Astrocyte of the cerebellum (primary cell): Measurements from ENCODE around the gene DDI1.

Experiments used
- DNase-seq: peaks from one replicate; pipeline ENCODE4 v3.0.0-alpha.2; 2011; ENCODE audit warnings: low read depth
- H3K4me3 ChIP-seq: 2 replicates; pipeline ENCODE4 v1.5.1; 2011; ENCODE audit warnings: mild to moderate bottlenecking, low read depth, low read length, moderate library complexity
- CTCF ChIP-seq: IDR thresholded peaks from 2 replicates; pipeline ENCODE4 v1.5.1; 2012; ENCODE audit warnings: low read length, low read depth, moderate library complexity, mild to moderate bottlenecking; ENCODE audit errors: missing control alignments
- in situ Hi-C: cut with HindIII; loops from 2 replicates; pipeline ENCODE4 v1.10.0; 2017; ENCODE audit warnings: low sequenced_read_pairs

DDI1 gene

GRCh38 chr11:103995896-103996295, 40.5 kb upstream of the DDI1 start:
- H3K4me3 ChIP-seq, result no peak overlapping the region
- DNase-seq, result no peak
- TF ChIP-seq CTCF, result no peak
- in situ Hi-C loops, result no loop called here

DNA sequence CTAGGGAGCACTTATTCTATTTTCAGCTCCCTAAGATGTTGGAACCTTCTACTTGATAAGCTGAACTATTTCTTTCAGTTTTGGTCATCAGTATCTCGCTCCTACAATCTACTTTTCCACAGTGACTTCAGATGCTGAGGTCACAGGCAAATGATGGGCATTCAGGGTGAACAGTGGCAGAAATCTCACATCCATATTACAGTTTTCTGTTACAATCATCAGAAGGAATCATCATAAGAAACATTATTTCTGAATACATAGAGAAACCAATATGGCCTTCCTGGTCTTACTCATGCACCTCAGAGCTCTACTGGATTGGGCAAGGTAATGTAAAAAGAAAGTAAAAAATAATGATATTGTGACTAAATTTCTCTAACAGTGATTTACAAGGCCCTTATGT, 39.4 kb upstream of the DDI1 start:
- in situ Hi-C loops, result no loop called here
- DNase-seq, result no peak
- H3K4me3 ChIP-seq, result no peak overlapping the region
- no peak for TF ChIP-seq CTCF

GRCh38 chr11:103998826-103999508, 37.5 kb upstream of the DDI1 start:
- no peak for TF ChIP-seq CTCF
- in situ Hi-C loops, result no loop called here
- no peak overlapping the region for H3K4me3 ChIP-seq
- no peak for DNase-seq

DNA sequence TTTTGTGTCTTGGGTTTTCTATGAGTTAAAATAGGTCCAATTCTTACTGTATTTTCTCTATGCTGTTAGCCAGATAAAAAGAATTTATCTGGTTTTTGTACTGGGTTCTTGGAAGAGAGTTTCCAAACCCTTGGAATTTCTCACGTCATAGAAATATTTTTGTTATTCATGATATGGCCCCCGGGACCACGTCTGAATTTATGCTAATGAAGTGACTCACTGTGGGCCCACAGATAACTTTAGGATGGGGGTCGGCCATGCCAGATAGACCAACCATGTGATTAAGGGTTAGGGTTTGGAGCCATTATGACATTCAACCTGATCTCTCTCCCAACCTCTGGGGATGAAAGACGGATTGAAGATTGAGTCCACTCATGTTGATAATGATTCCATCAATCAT, 35.6 kb upstream of the DDI1 start:
- DNase-seq, result peak; percentile 19
- no peak overlapping the region for H3K4me3 ChIP-seq
- TF ChIP-seq CTCF, result no peak
- in situ Hi-C loops, result loop anchor here (5.0 kb wide), 1 partner anchor 48 kb away; no protein-coding TSS in a partner anchor

- TF ChIP-seq CTCF, result no peak
- no peak overlapping the region for H3K4me3 ChIP-seq
- DNase-seq, result peak; percentile 53
- in situ Hi-C loops, result loop anchor here (5.0 kb wide), 1 partner anchor 49 kb away; no protein-coding TSS in a partner anchor
These were observed 34.8 kb upstream of the DDI1 start for GRCh38 chr11:104001561-104002056.

- in situ Hi-C loops, result loop anchor here (5.0 kb wide), 1 partner anchor 51 kb away; no protein-coding TSS in a partner anchor
- no peak for TF ChIP-seq CTCF
- no peak overlapping the region for H3K4me3 ChIP-seq
- DNase-seq, result peak; percentile 73
These were observed 32.9 kb upstream of the DDI1 start for GRCh38 chr11:104003491-104003890.
